Caco-2 (cell line): ENCODE results near the gene NAP1L4. TPM values are rescaled to one million over a fixed set of nuclear protein-coding genes. Genes with fewer than 3 reads are reported as not detected.

ENCODE experiments used
- BruUV-seq: library from RNA; stranded (reverse); fragments of 400-500 nt; replicated peaks from 2 replicates; lab custom pipeline; 2021; lab: Mats Ljungman, UMichigan
- CTCF ChIA-PET: fragments of 300-600 bp; sonication (Branson Sonifier 250); formaldehyde crosslinking; loops from one replicate; lab custom pipeline; 2022; ENCODE audit warnings: antibody characterized with exemption; lab: Charles Lee
- POLR2A ChIA-PET: fragments of 300-600 bp; sonication (Branson Sonifier 250); formaldehyde crosslinking; loops from one replicate; lab custom pipeline; 2022; ENCODE audit warnings: antibody characterized with exemption; lab: Charles Lee
- DNase-seq, 2 experiments: peaks; one replicate each; pipeline versions ENCODE4 v3.0.0 to v3.0.0-alpha.2; 2020 to 2022
- H3K27me3 ChIP-seq: replicated peaks from 2 replicates; pipeline ENCODE4 v1.6.0; 2011; ENCODE audit warnings: low read length; ENCODE audit not compliant: control insufficient read depth, insufficient read depth
- H3K36me3 ChIP-seq: 2 replicates; pipeline ENCODE4 v1.5.1; 2011; ENCODE audit warnings: low read length; ENCODE audit not compliant: control insufficient read depth, insufficient read depth
- H3K4me1 ChIP-seq: fragments of 250-450 bp; sonication (Bioruptor Pico); 2 replicates; pipeline ENCODE4 v1.5.1; 2020; ENCODE audit warnings: mild to moderate bottlenecking
- H3K4me3 ChIP-seq: 2 replicates; pipeline ENCODE4 v1.5.1; 2011; ENCODE audit warnings: low read depth, mild to moderate bottlenecking, control low read depth, low read length
- H3K9me3 ChIP-seq: fragments of 250-450 bp; sonication (Bioruptor Pico); 2 replicates; pipeline ENCODE4 v1.5.1; 2020; ENCODE audit warnings: mild to moderate bottlenecking, moderate library complexity
- H3K27ac Mint-ChIP-seq: one replicate; pipeline ENCODE4 v1.8.0; 2022; ENCODE audit warnings: mixed read lengths; ENCODE audit not compliant: unreplicated experiment
- H3K27me3 Mint-ChIP-seq: one replicate; pipeline ENCODE4 v1.8.0; 2022; ENCODE audit warnings: mixed read lengths; ENCODE audit not compliant: insufficient read depth, unreplicated experiment
- H3K36me3 Mint-ChIP-seq: one replicate; pipeline ENCODE4 v1.8.0; 2022; ENCODE audit warnings: mild to moderate bottlenecking, mixed read lengths; ENCODE audit not compliant: insufficient read depth, unreplicated experiment
- H3K4me1 Mint-ChIP-seq: one replicate; pipeline ENCODE4 v1.8.0; 2022; ENCODE audit warnings: low read depth, mixed read lengths; ENCODE audit not compliant: unreplicated experiment
- H3K4me3 Mint-ChIP-seq: one replicate; pipeline ENCODE4 v1.8.0; 2022; ENCODE audit warnings: mild to moderate bottlenecking, moderate library complexity, mixed read lengths; ENCODE audit not compliant: unreplicated experiment
- H3K9me3 Mint-ChIP-seq: one replicate; pipeline ENCODE4 v1.8.0; 2022; ENCODE audit warnings: mixed read lengths; ENCODE audit not compliant: unreplicated experiment
- intact Hi-C: fragments of 100-400 bp; cut with micrococcal nuclease; formaldehyde crosslinking; loops from one replicate; pipeline ENCODE4 v1.10.0; 2022; ENCODE audit not compliant: unreplicated experiment
- total RNA-seq: library from RNA; stranded (reverse); gene quantifications from 2 replicates; pipeline ENCODE4 v1.2.3, GENCODE V29; 2022
- TF ChIP-seq, protein P1 (sequence below), 2 experiments: fragments of 200-600 bp in 1 of 2; IDR thresholded peaks; 1 replicate in 1 of 2; 2 replicates in 1 of 2; pipeline versions ENCODE4 v1.5.1 to v1.8.0; 2011 to 2022; ENCODE audit warnings: antibody characterized with exemption in 1 of 2, control low read depth in 1 of 2, inconsistent platforms in 1 of 2, low read depth in 1 of 2, low read length in 1 of 2, mild to moderate bottlenecking in 1 of 2, moderate library complexity in 1 of 2; ENCODE audit not compliant: insufficient read depth in 1 of 2, severe bottlenecking in 1 of 2, unreplicated experiment in 1 of 2

Gene NAP1L4
- total RNA-seq, 1 experiment from 2014 or later: 215 TPM

- POLR2A ChIA-PET: no interaction called here
- peaks cover 18% of the 10 kb centered on the region for H3K4me1 Mint-ChIP-seq
Measured at GRCh38 chr11:2983908-2984307, 8.2 kb downstream of the NAP1L4 start.

DNA sequence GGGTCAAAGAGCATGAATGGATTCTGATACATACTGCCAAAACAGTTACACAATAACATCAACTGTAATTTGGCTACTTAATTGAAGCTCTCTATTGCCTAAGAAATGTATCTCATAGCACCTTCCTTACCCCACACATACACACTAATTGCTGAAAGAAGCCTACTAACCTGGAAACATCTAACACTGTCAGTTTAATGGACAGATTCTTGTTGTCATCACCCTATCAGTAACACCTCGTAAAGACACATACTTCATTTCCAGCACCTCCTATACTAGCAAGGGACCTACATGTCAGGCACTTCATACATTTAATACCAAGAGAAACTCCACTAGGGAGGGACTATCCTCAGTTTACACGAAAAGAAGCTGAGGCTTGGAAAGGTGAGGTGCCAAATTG is 9.9 kb downstream of the NAP1L4 start:
- no peaks in the 10 kb centered on the region for H3K9me3 Mint-ChIP-seq
- H3K27ac Mint-ChIP-seq: no peak overlapping the region
- DNase-seq: no peak
- ChIA-PET CTCF (no interaction called here), POLR2A (no interaction called here)
- H3K27me3 Mint-ChIP-seq: no peaks in the 10 kb centered on the region
- peaks cover 7% of the 10 kb centered on the region for H3K4me1 Mint-ChIP-seq
- peaks cover 67% of the 10 kb centered on the region for H3K36me3 Mint-ChIP-seq
- no peak overlapping the region for H3K4me3 Mint-ChIP-seq
- Histone ChIP-seq H3K9me3 (no peaks in the 10 kb centered on the region), H3K36me3 (no peaks in the 10 kb centered on the region; the same call in 1 of the 2 replicates), H3K27me3 (no peaks in the 10 kb centered on the region), H3K4me3 (no peak overlapping the region), H3K4me1 (no peaks in the 10 kb centered on the region)
- intact Hi-C loops: no loop called here
- BruUV-seq: no TSS peak
- TF ChIP-seq, protein P1, sequence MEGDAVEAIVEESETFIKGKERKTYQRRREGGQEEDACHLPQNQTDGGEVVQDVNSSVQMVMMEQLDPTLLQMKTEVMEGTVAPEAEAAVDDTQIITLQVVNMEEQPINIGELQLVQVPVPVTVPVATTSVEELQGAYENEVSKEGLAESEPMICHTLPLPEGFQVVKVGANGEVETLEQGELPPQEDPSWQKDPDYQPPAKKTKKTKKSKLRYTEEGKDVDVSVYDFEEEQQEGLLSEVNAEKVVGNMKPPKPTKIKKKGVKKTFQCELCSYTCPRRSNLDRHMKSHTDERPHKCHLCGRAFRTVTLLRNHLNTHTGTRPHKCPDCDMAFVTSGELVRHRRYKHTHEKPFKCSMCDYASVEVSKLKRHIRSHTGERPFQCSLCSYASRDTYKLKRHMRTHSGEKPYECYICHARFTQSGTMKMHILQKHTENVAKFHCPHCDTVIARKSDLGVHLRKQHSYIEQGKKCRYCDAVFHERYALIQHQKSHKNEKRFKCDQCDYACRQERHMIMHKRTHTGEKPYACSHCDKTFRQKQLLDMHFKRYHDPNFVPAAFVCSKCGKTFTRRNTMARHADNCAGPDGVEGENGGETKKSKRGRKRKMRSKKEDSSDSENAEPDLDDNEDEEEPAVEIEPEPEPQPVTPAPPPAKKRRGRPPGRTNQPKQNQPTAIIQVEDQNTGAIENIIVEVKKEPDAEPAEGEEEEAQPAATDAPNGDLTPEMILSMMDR (IDR thresholded peaks at IDR 0.05; ENCODE audit: insufficient read depth in 1 of 2, low read depth in 1 of 2, low read length in 1 of 2, severe bottlenecking in 1 of 2, unreplicated experiment in 1 of 2): no peak

More at GRCh38 chr11:2983908-2984307, 8.2 kb downstream of the NAP1L4 start:
- Histone ChIP-seq H3K4me3 (no peak overlapping the region), H3K4me1 (peaks cover 4% of the 10 kb centered on the region; the same call in 1 of the 2 replicates), H3K27me3 (no peaks in the 10 kb centered on the region), H3K36me3 (no peaks in the 10 kb centered on the region; the same call in 1 of the 2 replicates), H3K9me3 (no peaks in the 10 kb centered on the region)
- Mint-ChIP-seq H3K27me3 (no peaks in the 10 kb centered on the region), H3K27ac (no peak overlapping the region), H3K36me3 (peaks cover 61% of the 10 kb centered on the region), H3K9me3 (no peaks in the 10 kb centered on the region), H3K4me3 (no peak overlapping the region)
- DNase-seq: no peak
- BruUV-seq: no TSS peak
- CTCF ChIA-PET: interaction anchor here (0.6 to 0.7 kb wide), 2 partner anchors 8 to 28 kb away, joined by 3 read pairs; partner anchors contain the start of gene NAP1L4
- intact Hi-C loops: no loop called here
- TF ChIP-seq, protein P1 (IDR thresholded peaks at IDR 0.05; ENCODE audit: insufficient read depth in 1 of 2, low read depth in 1 of 2, low read length in 1 of 2, severe bottlenecking in 1 of 2, unreplicated experiment in 1 of 2): no peak

GRCh38 chr11:2981130-2981529 is 11.0 kb downstream of the NAP1L4 start:
- Mint-ChIP-seq H3K27me3 (no peaks in the 10 kb centered on the region), H3K27ac (no peak overlapping the region), H3K9me3 (no peaks in the 10 kb centered on the region), H3K36me3 (peaks cover 71% of the 10 kb centered on the region), H3K4me3 (no peak overlapping the region), H3K4me1 (peaks cover 7% of the 10 kb centered on the region)
- intact Hi-C loops: no loop called here
- H3K36me3 ChIP-seq: no peaks in the 10 kb centered on the region; the same call in 1 of the 2 replicates
- no peaks in the 10 kb centered on the region for H3K4me1 ChIP-seq
- no peak for DNase-seq
- H3K9me3 ChIP-seq: no peaks in the 10 kb centered on the region
- BruUV-seq: no TSS peak
- no peaks in the 10 kb centered on the region for H3K27me3 ChIP-seq
- TF ChIP-seq, protein P1 (IDR thresholded peaks at IDR 0.05; ENCODE audit: insufficient read depth in 1 of 2, low read depth in 1 of 2, low read length in 1 of 2, severe bottlenecking in 1 of 2, unreplicated experiment in 1 of 2): no peak
- no peak overlapping the region for H3K4me3 ChIP-seq
- ChIA-PET CTCF (no interaction called here), POLR2A (interaction anchor here (0.7 kb wide), 1 partner anchor 282 kb away, joined by 4 read pairs; no protein-coding TSS in a partner anchor)
